ENCODE measurements around the gene NEGR1.

NEGR1 gene

DNA sequence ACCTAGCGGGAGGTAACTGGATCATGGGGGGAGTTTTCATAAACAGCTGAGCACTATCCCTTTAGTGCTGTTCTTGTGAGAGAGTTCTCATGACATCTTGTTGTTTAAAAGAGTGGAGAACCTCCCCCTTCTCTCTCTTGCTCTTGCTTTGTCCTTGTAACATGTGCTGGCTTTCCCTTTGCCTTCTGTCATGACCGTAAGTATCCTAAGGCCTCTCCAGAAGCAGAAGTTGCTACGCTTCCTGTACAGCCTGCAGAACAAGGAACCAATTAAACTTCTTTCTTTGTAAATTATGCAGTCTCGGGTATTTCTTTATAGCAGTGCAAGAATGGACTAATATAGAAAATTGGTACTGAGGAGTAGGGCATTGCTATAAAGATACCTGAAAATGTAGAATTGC is 515.6 kb downstream of the NEGR1 start:
- peak; percentile 30 for DNase-seq

DNA sequence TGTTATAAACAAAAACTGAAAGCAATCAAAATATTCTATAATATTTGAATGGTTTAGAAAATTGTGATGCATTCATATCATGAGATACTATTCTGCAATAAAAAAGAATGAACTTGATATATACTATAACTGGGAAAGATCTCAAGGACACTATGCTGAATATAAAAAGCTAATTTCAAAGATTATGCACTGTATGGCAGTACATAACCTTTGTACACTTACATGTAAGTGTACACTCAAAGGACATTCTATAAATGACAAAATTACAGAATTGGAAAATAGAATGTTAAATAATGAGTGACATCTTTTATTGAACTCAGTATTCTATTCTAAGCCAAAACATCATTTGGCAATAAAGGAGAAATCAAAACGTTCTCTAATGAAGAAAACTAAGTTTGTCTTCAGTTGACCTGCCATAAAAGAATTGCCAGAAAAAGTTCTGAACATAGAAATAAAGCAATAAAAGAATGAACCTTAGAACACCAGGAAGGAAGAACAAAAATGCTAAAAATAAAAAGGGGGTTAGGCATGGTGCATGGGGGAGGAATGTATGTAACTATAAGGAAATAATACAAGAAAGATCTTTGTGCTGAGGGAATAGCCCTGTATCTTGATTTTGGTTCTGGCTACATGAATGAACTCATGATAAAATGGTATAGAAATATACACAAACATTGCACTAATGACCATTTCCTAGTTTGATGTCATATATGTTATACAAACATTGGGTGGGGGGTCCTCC is 519.7 kb downstream of the NEGR1 start:
- DNase-seq = no peak

DNA sequence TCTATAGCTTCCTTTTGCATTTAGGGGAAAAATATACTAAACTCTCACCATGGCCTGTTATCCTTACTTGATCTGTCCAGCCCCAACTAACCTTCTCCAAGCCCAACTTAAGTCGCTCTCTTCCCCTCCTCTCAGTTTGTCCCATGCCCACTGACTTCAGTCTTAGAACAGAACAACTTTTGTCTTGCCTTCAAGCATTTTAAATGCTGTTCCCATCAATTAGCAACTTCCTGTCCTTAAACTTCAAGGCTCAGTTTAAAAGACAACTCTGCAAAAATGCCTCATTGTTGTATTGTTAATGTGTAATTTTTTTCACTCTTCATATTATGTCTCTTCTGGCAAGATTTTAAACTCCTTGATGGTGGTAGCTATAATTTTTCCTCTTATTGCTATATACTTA is 526.9 kb downstream of the NEGR1 start:
- no peak for DNase-seq

DNA sequence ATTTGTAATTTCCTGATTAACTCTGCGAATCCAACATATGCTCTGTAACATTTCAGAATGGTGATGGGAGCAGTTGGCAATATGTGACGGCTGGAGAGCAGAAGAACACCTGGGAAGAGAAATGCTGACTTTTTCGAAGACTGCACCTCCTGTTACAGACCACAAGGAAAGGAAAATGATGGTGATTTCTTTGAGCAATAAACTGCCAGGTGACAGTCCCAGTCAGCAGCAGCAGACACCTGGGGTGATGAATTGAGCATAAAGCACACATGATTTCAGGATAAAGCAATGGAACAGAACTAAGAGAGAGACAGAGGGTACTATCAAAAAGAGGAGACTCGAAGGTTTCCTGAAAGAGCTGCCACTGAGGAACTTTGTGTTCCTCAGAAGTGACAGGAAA is 528.6 kb downstream of the NEGR1 start:
- no peak for DNase-seq

DNA sequence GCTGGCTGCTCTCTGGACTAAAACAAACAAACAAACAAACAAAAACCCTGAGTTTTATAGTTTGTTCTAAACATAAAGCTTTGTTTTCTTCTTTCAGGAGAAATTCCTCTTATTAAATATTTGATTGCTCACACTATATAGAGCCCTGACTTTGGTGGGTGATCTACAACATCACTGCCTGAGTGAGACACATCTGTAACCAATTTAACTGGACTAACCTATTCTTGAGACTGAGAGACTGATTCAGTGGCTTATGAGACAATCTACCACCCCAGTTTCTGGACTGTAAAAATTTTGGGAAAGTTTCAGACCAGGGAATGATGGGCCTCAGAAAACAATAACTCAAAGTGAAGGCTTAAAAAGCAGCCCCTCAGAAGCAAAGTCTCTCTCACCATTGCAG is 537.0 kb downstream of the NEGR1 start:
- DNase-seq = no peak

DNA sequence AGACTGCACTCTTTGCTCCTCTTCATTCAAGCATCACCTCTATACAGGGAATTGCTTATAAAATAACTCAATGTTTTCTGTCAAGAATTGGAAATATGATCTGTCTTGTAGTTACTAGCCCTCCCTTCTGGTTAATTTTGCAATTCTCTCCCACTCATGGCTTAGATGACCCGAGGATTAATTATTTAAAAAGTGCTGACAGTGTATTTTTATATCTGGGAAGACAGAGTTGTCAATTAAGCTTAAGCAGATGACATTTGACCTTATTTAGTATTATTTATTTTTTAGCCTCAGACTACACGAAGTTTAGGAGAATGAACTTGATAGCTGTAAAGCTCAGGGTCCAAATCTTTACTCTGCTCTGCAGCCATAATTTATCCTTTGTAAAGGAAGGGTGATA is 538.5 kb downstream of the NEGR1 start:
- DNase-seq = no peak

DNA sequence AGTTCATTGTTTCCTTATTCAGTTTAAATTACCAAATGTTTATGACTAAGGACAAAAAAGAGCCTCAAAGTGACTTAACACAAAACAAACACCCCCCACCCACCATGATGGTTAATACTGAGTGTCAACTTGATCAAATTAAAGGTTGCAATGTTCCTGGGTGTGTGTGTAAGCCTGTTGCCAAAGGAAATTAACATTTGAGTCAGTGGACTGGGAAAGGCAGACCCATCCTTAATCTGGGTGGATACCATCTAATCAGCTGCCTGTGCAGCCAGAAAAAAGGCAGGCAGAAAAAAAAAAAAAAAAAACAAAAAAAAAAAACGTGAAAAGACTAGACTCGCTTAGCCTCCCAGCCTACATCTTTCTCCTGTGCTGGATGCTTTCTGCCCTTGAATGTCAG is 543.4 kb downstream of the NEGR1 start:
- DNase-seq = no peak

DNA sequence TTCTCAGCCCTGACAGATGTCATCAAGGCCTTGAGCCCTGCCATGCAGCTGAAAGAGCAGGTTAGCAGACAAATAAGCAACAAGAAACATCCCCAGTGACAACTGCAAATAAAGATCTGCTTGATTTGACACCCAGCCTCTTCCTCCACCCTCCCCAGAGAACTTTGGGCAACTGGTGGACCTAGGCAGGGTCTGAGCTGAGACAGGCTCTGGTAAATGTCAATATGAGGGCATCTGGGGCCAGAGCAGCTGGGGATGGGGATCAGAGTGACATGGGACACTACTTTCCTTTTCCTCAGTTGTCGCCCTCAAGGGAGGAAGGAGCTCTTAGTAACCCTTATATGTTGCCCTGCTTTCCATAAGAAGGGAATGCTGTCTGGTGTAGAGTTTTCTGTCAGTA is 544.1 kb downstream of the NEGR1 start:
- no peak for DNase-seq

DNA sequence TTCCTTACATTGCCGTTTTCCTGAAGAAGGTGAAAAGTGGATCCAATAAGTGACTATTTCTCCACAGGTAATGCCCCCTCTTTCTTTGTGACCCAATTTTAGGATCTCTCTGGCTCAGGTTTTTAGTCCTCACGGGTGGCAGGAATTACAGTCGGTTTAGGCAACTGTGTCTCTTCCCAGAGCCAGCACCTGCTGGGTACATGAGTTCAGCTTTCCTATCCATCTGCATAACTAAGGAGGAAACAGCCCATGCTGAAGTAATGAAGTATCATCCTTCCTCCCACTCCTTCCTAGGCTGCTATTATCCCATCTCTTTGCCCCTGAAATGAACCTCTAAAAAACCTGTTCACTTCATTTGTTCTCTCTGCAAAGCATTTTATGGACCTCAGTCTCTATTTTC is 544.6 kb downstream of the NEGR1 start:
- DNase-seq = no peak

DNA sequence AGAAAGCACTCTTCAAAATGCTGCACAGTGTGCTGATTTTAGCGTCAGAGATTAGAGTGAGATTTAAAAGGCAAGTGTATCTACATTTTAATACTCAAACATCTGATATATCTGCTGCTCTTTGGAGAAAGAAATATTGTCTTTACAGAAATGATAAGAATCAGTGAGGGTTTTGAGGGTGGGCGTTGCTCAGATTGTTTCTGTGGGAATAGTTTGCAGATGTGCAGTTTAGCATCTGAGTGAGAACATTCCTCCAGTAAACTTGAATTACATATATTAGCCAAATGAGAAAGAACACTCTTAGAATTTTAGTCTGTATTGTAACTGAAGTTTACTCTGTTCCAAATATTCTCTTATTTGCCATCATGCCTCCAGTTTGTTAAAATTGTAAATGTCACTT is 549.2 kb downstream of the NEGR1 start:
- no peak for DNase-seq

DNA sequence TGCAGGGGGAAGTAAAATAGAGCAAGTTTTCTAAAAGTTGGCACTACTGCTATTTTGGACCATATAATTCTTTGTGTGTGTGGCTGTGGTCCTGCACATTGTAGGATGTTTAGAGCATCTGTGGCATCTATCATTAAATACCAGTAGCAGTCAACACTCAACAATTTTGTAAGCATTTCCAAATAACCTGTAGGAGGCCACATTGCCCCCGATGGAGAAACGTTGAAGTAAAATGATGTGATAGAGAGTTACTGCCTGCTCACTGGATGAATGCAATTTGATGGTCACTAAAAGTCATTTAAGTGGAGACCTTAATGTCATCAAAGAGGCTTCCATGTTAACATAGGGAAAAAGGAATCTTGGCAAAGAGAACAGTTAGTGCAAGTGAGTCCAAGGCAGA is 560.8 kb downstream of the NEGR1 start:
- DNase-seq = peak; percentile 11

DNA sequence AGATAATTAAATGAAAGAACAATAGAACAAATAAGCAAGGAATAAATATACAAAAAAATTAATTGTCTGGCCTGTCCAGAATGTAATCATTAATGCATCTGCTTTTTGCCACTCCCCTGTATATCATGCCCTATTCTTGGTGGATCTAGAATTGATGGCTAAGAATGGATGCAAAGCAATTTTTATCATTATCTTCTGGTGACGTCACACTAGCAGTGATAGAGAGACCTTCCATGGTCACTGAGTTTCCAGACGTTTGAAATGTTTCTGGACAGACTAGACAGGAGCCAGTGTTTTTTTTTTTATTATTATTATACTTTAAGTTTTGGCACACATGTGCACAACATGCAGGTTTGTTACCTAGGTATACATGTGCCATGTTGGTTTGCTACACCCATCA is 563.0 kb downstream of the NEGR1 start:
- DNase-seq = no peak

DNA sequence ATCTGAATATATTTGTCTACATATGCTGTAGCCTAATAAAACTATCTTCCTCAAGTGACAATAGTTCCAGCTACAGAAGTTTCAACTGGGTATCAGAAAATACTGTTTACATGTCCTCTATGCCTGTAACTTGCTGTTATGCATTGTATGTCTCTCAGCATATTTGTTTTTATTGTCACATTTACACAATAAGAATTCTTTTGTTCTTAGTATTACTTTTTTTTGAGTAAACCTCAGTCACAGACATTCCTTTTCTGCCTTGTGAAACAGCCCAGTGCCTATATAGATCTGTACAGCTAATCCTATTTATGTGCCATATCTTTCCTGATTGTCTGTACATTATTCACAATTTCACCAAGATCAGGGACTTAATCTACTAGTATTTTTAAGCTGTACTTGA is 565.2 kb downstream of the NEGR1 start:
- no peak for DNase-seq

DNA sequence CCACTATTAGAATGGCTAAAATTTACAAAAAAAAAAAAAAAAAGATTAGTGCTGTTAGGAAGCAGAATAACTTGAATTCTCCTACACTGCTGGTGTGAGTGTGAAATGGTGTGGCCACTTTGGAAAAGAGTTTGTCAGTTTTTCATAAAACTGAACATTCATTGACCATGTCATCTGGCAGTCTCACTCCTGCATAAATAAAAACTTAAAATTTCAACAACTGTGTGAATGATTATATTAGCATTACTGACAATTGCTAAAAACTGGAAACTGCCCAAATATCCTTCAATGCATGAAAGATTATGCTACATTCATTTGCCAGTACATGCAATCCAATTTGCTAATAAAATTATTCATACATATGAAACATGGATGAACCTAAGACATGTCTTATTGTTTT is 570.9 kb downstream of the NEGR1 start:
- no peak for DNase-seq

DNA sequence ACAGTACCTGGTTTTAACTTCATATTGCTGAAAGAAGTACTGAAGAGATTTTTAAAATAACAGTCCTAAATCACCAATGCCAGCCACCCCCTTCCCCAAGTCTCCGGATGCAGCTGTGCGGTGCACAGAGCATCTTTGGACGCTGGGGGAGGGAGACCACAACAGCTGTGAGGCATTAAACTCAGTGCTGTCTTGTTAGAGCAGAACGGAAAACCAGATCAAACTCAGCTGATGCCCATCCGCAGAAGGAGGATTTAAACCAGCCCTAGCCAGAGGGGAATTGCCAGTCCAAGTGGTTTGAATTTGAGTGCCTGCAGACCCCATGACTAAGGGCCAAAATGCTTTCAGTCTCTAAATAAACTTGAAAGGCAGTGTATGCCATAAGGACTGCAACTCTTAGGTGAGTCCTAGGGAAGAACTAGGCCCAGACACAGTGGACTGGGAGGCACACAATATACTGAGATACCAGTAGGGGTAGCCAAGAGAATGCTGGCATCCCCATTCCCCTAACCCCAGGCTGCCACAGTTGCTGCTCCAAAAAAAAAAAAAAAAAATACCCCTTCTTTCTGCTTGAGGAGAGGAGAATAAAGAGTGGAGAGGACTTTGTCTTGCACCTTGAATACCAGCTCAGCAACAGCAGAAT is 576.2 kb downstream of the NEGR1 start:
- DNase-seq = peak; percentile 32

DNA sequence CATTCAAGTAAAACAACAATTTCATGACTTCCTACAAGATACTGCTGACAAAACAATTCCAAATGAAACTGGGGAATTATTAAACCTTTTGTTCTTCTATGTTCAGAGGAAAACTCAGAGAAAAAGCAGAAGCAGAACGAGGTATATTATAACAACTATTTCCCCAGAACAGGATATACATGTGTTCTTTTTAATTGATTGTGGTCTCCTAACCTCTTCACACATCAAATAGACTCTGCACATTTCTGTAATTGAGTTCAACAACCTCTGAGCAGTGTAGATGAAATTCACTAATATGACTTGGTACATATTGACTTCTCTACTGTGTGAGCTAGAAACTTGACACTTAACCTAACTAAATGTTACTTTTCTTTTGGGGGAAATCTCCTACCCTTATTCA is 584.2 kb downstream of the NEGR1 start:
- DNase-seq = peak; percentile 15

DNA sequence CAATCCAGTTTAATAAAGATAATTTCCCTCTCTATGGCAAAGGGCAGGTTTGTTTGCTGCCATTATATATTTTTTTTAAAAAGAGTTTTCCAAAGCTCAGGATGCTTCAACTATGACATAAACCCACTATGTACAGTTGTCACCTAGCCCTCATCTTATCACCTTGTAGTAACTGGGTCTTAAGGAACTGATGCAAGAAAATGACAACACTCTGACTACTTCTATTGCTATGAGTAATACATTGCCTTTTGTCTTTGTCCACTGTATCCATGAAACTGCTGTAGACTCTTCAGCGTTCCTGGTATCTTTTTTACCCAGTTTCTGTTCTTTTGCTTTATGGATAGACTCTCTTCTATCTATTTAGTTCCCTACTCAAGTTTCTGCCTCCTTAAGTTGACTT is 586.5 kb downstream of the NEGR1 start:
- DNase-seq = no peak

DNA sequence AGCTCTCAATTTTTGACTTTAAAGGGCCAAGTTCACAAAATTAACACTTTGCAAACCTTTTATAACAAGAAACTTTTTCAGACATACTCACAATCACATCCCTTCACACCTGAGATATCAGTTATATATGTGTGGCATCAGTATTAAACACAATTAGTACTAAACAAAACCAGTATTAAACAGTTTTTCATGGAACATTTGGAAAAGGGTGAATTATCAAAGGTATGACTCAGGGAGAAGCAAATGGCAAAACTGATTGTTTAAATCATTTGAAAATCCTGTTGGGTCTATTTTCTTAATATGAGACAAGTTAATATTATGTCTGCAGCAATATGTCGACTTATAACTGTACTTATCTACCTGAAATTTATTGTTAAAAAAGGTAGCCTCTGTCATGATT is 587.3 kb downstream of the NEGR1 start:
- no peak for DNase-seq

DNA sequence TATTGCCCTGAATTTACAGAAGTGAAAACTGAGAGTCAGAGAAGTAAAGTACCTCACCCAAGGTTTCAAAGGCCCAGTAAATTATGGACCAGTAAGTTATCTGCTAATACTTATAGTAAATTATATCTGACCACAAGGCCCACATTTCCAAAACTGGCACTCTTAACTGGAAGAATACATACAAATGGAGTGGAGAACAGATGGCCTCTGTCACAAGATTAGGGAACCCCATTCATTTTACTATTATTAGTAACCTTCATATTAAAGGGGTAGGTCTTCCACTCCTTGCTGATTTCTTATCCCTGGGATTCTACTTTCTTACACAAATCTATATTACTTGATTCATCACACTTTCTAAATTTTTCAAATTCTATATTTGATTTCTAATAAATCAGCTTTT is 588.8 kb downstream of the NEGR1 start:
- no peak for DNase-seq

DNA sequence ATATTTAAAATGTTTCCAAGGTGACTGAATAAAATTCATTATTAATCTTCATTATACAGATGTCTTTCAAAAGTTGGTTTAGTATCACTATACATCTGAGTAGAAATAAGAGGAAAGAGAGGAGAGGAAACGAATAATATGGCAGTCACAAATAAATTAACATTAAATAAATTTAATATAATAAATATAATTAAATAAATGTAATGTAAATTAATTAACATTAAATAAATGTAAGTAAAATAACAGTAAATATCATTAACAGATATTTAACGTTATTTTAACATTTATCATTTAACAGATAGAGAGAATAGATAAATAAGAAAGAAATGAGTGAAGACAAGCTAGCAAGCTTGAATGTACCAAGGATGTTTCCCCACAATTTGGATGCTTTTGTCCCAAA is 592.7 kb downstream of the NEGR1 start:
- no peak for DNase-seq

DNA sequence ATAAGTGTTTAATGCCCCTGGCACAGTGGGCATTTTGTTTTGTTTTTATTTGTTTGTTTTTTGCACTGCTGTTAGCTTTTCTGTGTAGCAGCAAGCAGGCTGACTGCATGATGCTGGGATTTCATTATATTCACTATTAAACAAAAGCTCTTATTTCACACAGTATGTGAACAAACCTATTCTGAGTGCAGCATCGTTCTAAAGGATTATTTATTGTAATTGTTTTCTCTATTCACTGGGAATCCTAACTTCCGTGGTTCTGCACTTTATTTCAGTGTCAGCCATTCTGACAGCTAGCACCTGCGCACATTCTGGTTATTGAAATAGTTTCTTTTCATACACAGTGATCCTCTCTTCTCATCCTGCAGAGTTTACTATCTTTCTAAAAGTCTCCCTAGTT is 595.0 kb downstream of the NEGR1 start:
- DNase-seq = no peak

DNA sequence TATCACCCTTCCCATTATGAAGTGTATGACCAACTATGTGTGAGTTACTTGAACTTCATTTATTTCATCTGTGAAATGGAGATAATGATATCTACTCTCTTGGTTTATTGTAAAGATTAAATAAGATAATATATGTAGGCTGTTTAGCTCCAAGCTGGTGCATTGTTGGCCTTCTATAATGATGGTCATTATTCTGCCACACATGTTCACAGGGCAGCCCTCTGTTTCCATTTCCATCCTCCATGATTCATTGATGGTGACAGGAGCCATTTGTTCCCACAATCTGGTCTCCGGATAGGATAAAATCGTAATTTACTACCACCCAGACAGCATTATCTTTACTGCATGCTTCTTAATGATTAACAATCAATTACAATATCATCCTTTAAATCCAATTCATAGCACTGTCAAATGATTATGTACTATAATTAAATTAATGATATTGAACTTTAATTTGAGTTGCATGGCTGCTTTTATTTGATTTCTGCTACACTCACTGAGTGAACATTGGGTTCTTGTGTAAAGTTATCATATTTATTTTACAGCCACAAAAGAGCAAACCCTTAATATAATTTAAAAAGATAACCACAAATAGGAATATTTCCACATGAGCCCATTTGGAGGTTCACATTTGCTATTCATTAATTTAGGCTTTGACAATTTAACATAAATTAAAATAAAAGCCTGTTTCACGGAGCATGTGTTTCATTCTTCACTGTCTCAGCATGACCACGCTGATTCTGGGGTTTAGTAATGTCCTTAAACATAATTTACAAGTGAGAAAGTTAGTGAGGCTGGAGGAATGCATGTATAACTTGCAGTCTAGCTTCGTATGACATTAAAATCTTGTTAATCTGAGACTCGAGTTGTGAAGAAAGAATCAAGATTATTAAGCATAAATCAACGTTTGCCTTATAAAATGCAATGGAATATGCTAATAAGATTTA is 605.1 kb downstream of the NEGR1 start:
- no peak for DNase-seq

DNA sequence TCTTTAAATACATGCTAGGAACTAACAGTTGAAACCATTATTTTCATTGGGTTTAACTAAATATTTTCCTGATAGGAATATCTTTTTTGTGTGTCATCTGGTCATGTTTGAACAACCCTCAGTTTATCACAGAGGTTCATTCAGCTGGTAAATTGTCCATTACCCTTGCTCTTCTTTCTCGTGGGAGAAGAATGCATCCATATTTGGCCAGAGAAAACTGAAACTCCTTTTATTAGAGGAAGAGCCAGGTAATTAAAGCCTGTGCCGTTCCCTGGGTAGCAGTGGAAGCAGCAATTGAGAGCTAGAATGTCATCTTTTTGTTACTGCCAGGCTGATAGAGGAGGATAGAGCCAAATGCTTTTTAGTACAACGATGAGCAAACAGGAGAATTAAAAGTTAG is 614.3 kb downstream of the NEGR1 start:
- DNase-seq = no peak

DNA sequence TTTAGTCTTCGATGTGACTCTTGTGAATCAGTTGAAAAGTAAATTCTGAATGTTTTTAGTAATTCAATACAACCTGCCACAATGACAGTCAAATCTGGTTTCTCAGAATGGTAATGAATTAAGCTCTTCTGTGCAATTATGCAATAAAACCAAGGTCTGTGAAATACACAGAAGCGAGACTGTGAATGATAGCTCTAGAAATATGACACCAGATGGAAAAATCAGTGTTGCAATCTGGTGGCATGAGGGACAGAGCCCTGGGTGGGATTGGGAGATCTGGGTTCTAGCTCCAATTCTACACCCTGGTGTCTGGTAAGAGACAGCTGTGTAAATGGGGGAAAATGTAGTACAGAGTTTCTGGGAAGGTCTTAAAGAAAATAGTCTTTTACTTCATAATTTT is 615.1 kb downstream of the NEGR1 start:
- DNase-seq = peak; percentile 72
